SK-N-SH (cell line): ENCODE results near the gene RAB5IF. TPM values are rescaled to one million over a fixed set of nuclear protein-coding genes. Genes with fewer than 3 reads are reported as not detected.

ENCODE experiments used
- CTCF ChIA-PET: fragments of 300-600, 350-600 bp; formaldehyde crosslinking; extraction: SDS; loops from one replicate; lab custom pipeline; 2021; lab: Yijun Ruan, JAX
- POLR2A ChIA-PET: fragments of 350-600 bp; sonication (Branson Sonifier 250); formaldehyde crosslinking; extraction: SDS; loops from one replicate; lab custom pipeline; 2020; ENCODE audit warnings: antibody characterized with exemption, inconsistent platforms; lab: Yijun Ruan, JAX
- DNase-seq: peaks from one replicate; pipeline ENCODE4 v3.0.0; 2012
- H2AFZ ChIP-seq: fragments of 200-600 bp; sonication (generic); 2 replicates; pipeline ENCODE4 v1.8.1; 2016; ENCODE audit warnings: antibody characterized with exemption, mild to moderate bottlenecking, low read depth
- H3F3A ChIP-seq: fragments of 200-600 bp; sonication (generic); replicated peaks from 2 replicates; pipeline ENCODE3; 2016; ENCODE audit warnings: antibody characterized with exemption, mild to moderate bottlenecking; ENCODE audit not compliant: insufficient read depth
- H3K27ac ChIP-seq, 2 experiments: fragments of 200-500 bp in 1 of 2; fragments of 200-600 bp in 1 of 2; sonication (Bioruptor generic) in 1 of 2; sonication (generic), shearing (Covaris generic) in 1 of 2; 2 replicates each; pipeline versions ENCODE4 v1.5.1 to v1.6.1; 2014 to 2016; ENCODE audit warnings: low read depth in 2 of 2, inconsistent platforms in 1 of 2, low read length in 1 of 2, mild to moderate bottlenecking in 1 of 2, mixed read lengths in 1 of 2
- H3K27me3 ChIP-seq: fragments of 200-600 bp; sonication (generic), shearing (Covaris generic); 2 replicates; pipeline ENCODE4 v1.6.1; 2016; ENCODE audit warnings: mixed run types; ENCODE audit not compliant: insufficient read depth
- H3K36me3 ChIP-seq, 2 experiments: fragments of 200-500 bp in 1 of 2; fragments of 200-600 bp in 1 of 2; sonication (Bioruptor generic) in 1 of 2; sonication (generic) in 1 of 2; replicated peaks in 1 of 2; 2 replicates each; pipeline versions ENCODE3 to v1.5.1; 2014 to 2016; ENCODE audit warnings: low read length in 1 of 2, mild to moderate bottlenecking in 1 of 2; ENCODE audit not compliant: insufficient read depth in 2 of 2, control insufficient read depth in 1 of 2
- H3K4me1 ChIP-seq, 2 experiments: fragments of 200-500 bp in 1 of 2; fragments of 200-600 bp in 1 of 2; sonication (Bioruptor generic) in 1 of 2; sonication (generic), shearing (Covaris generic) in 1 of 2; 2 replicates each; pipeline versions ENCODE4 v1.5.1 to v1.6.1; 2014 to 2016; ENCODE audit warnings: low read depth in 1 of 2, low read length in 1 of 2, mixed run types in 1 of 2; ENCODE audit not compliant: insufficient read depth in 2 of 2, control insufficient read depth in 1 of 2
- H3K4me2 ChIP-seq: fragments of 200-600 bp; sonication (generic), shearing (Covaris generic); 2 replicates; pipeline ENCODE4 v1.6.1; 2017; ENCODE audit warnings: mixed run types
- H3K4me3 ChIP-seq, 2 experiments: fragments of 200-500 bp in 1 of 2; fragments of 200-600 bp in 1 of 2; sonication (Bioruptor generic) in 1 of 2; sonication (generic), shearing (Covaris generic) in 1 of 2; 2 replicates each; pipeline versions ENCODE4 v1.5.1 to v1.8.1; 2014 to 2016; ENCODE audit warnings: low read depth in 2 of 2, inconsistent platforms in 1 of 2, low read length in 1 of 2, mild to moderate bottlenecking in 1 of 2, mixed read lengths in 1 of 2, moderate library complexity in 1 of 2
- H3K79me2 ChIP-seq: fragments of 200-600 bp; sonication (generic); 2 replicates; pipeline ENCODE4 v1.8.1; 2017; ENCODE audit warnings: mild to moderate bottlenecking; ENCODE audit not compliant: insufficient read depth
- H3K9ac ChIP-seq: fragments of 200-600 bp; sonication (generic); 2 replicates; pipeline ENCODE4 v1.6.1; 2017; ENCODE audit warnings: mixed run types
- H3K9me2 ChIP-seq: fragments of 200-600 bp; sonication (generic); 2 replicates; pipeline ENCODE4 v1.6.1; 2017; ENCODE audit warnings: mixed run types
- H3K9me3 ChIP-seq: fragments of 200-600 bp; sonication (generic); 2 replicates; pipeline ENCODE4 v1.6.1; 2017; ENCODE audit warnings: mixed run types, mild to moderate bottlenecking, moderate library complexity
- H4K20me1 ChIP-seq: fragments of 200-600 bp; sonication (generic); 2 replicates; pipeline ENCODE4 v1.6.1; 2017; ENCODE audit warnings: mild to moderate bottlenecking, mixed run types; ENCODE audit not compliant: insufficient read depth
- CHD2 ChIP-seq: fragments of 150-350 bp; IDR thresholded peaks from 2 replicates; pipeline ENCODE4 v1.6.1; 2018; ENCODE audit warnings: low read length; ENCODE audit not compliant: partially characterized antibody
- EP300 ChIP-seq, 2 experiments: IDR thresholded peaks; 2 replicates each; pipeline versions ENCODE4 v1.4.0 to v1.6.1; 2012; ENCODE audit warnings: borderline replicate concordance in 1 of 2, low read depth in 1 of 2, low read length in 1 of 2
- EZH2phosphoT487 ChIP-seq: fragments of 200-600 bp; sonication (generic); IDR thresholded peaks from 2 replicates; pipeline ENCODE4 v1.6.1; 2017; ENCODE audit warnings: low read depth, mixed run types, mild to moderate bottlenecking, antibody characterized with exemption, moderate library complexity, borderline replicate concordance
- FOSL2 ChIP-seq: IDR thresholded peaks from 2 replicates; pipeline ENCODE4 v1.4.0; 2012; ENCODE audit warnings: low read depth, mild to moderate bottlenecking, moderate library complexity, borderline replicate concordance
- FOXJ3 ChIP-seq: sonication (generic); formaldehyde crosslinking; IDR thresholded peaks from 2 replicates; pipeline ENCODE4 v1.5.1; 2020; ENCODE audit warnings: mild to moderate bottlenecking, missing genetic modification reagents
- FOXM1 ChIP-seq: IDR thresholded peaks from 2 replicates; pipeline ENCODE4 v1.4.0; 2012; ENCODE audit warnings: low read depth, mild to moderate bottlenecking
- MEF2A ChIP-seq: IDR thresholded peaks from 2 replicates; pipeline ENCODE4 v1.4.0; 2012; ENCODE audit warnings: low read depth, borderline replicate concordance
- NRF1 ChIP-seq: IDR thresholded peaks from 2 replicates; pipeline ENCODE4 v1.6.1; 2012; ENCODE audit warnings: low read depth, mild to moderate bottlenecking, low read length
- RAD21 ChIP-seq: IDR thresholded peaks from 2 replicates; pipeline ENCODE4 v1.6.1; 2012; ENCODE audit warnings: mild to moderate bottlenecking, low read length
- REST ChIP-seq: IDR thresholded peaks from 2 replicates; pipeline ENCODE4 v1.6.1; 2012; ENCODE audit warnings: mild to moderate bottlenecking, low read depth, low read length, moderate library complexity
- RFX5 ChIP-seq: IDR thresholded peaks from 2 replicates; pipeline ENCODE4 v1.6.1; 2012; ENCODE audit warnings: mild to moderate bottlenecking, improper control_type of control experiment, low read length
- RXRA ChIP-seq: IDR thresholded peaks from 2 replicates; pipeline ENCODE4 v1.4.0; 2012; ENCODE audit warnings: low read depth, mild to moderate bottlenecking, borderline replicate concordance
- SIN3A ChIP-seq: IDR thresholded peaks from 2 replicates; pipeline ENCODE4 v1.6.1; 2012; ENCODE audit warnings: low read depth, mild to moderate bottlenecking, low read length, moderate library complexity, borderline replicate concordance
- SMC3 ChIP-seq: IDR thresholded peaks from 2 replicates; pipeline ENCODE4 v1.6.1; 2012; ENCODE audit warnings: low read depth, low read length, improper control_type of control experiment
- TAF1 ChIP-seq: IDR thresholded peaks from 2 replicates; pipeline ENCODE4 v1.6.1; 2012; ENCODE audit warnings: low read depth, mild to moderate bottlenecking, low read length, moderate library complexity, borderline replicate concordance
- USF1 ChIP-seq: IDR thresholded peaks from 2 replicates; pipeline ENCODE4 v1.4.0; 2012; ENCODE audit warnings: low read depth, borderline replicate concordance
- YY1 ChIP-seq: IDR thresholded peaks from 2 replicates; pipeline ENCODE4 v1.4.0; 2012; ENCODE audit warnings: low read depth, mild to moderate bottlenecking
- WGBS: methylation state at CpG from one replicate; pipeline ENCODE4 v1.1.6; 2017; ENCODE audit warnings: low lambda C conversion rate; 5-methylcytosine and 5-hydroxymethylcytosine counted together
- polyA plus RNA-seq, 3 experiments: library from polyadenylated mRNA; depleted of rRNA; stranded (reverse); fragments of >200 nt; gene quantifications; 2 replicates each; pipeline ENCODE4 v1.2.3, GENCODE V29; 2012

Gene RAB5IF
- polyA plus RNA-seq, 1 of the 3 experiments (the other 2 are of a cell fraction): 91.1 TPM

GRCh38 chr20:36644032-36644705, 38.6 kb downstream of the RAB5IF start:
- Histone ChIP-seq H3F3A (no peaks in the 10 kb centered on the region), H3K79me2 (no peaks in the 10 kb centered on the region), H3K27ac (no peak overlapping the region), H2AFZ (no peak overlapping the region), H3K27me3 (no peaks in the 10 kb centered on the region), H3K4me3 (no peak overlapping the region), H3K4me2 (no peak overlapping the region), H3K36me3 (no peaks in the 10 kb centered on the region), H3K9me3 (no peaks in the 10 kb centered on the region), H3K9ac (no peak overlapping the region), H4K20me1 (no peaks in the 10 kb centered on the region), H3K4me1 (no peaks in the 10 kb centered on the region), H3K9me2 (no peaks in the 10 kb centered on the region)
- CTCF ChIA-PET: interaction anchor here (1.3 kb wide), 1 partner anchor 23 kb away, joined by 3 read pairs; no protein-coding TSS in a partner anchor
- TF ChIP-seq FOXJ3 (no peak), RFX5 (no peak), USF1 (no peak), MEF2A (no peak), REST (no peak), RXRA (no peak), EZH2phosphoT487 (no peak), FOXM1 (no peak), EP300 (IDR thresholded peaks at IDR 0.05; ENCODE audit: borderline replicate concordance in 1 of 2, low read depth in 1 of 2, low read length in 1 of 2) (no peak), RAD21 (no peak), SMC3 (no peak), CHD2 (no peak), SIN3A (no peak), NRF1 (no peak), TAF1 (no peak), YY1 (no peak), FOSL2 (no peak)
- POLR2A ChIA-PET: no interaction called here
- no peak for DNase-seq
- WGBS: 67% methylated on average over 4 of the region's 5 CpGs
